Heart left ventricle (tissue), 13 donors: ENCODE measurements around the gene SDE2.

Experiments
- CTCF ChIP-seq, 12 donors: fragments of 200-600 bp; sonication (generic) in 4 of 12; IDR thresholded peaks; one replicate each; pipeline versions ENCODE4 v1.5.0 to v1.8.0; 2018 to 2022; ENCODE audit warnings: antibody characterized with exemption in 12 of 12, mild to moderate bottlenecking in 5 of 12
- POLR2A ChIP-seq, 2 donors: fragments of 450-650 bp; IDR thresholded peaks; one replicate each; pipeline ENCODE4 v1.6.1; 2017; ENCODE audit warnings: antibody characterized with exemption in 2 of 2, mild to moderate bottlenecking in 2 of 2, moderate library complexity in 2 of 2
- donor health status: ischemic (EF 13 %, LVEDD 7.1; RV severe dilation, severe dysfunction).
- donor health status: DM: no; HTN: yes; CAD: no.
- donor health status: DM: no; HTN: no; CAD: no.
- donor health status: ischemic (EF 25% LVEDD 6.9; RV normal size, moderate dysfunction).
- donor health status: ischemic (EF 25% LVEDD 5.7; RV mildly dilated, moderate dysfunction).
- donor health status: ischemic (EF 35%, LVEDD 5.7; RV mildly dilated, moderate dysfunction).
- donor health status: nonischemic (EF 11% LVEDD 7.7; RV severe dilation, severe dysfunction).
- donor health status: DM: yes; HTN: yes; CAD: no.
- donor health status: PGD.
- donor health status: ischemic (EF 29% LVEDD 5.4; RV normal size, mild dysfunction).
- donor health status: nonischemic (EF 23%, LVEDD 6.1; RV moderate dilation, normal function).

- no peak for TF ChIP-seq CTCF (IDR thresholded peaks at IDR 0.05)
- TF ChIP-seq POLR2A (IDR thresholded peaks at IDR 0.05) = no peak
Measured at GRCh38 chr1:226001088-226001487, 1.9 kb upstream of the SDE2 start.
